ENCODE results near the gene HES1.
"Not testable (repeated sequence)": the region's sequence is repeated elsewhere in the genome, so short reads cannot be mapped to it uniquely, and the experiment has no call there.

The HES1 gene, protein sequence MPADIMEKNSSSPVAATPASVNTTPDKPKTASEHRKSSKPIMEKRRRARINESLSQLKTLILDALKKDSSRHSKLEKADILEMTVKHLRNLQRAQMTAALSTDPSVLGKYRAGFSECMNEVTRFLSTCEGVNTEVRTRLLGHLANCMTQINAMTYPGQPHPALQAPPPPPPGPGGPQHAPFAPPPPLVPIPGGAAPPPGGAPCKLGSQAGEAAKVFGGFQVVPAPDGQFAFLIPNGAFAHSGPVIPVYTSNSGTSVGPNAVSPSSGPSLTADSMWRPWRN
- 0.26 to 0.87 reads per million in 2 donors for total RNA-seq

DNA sequence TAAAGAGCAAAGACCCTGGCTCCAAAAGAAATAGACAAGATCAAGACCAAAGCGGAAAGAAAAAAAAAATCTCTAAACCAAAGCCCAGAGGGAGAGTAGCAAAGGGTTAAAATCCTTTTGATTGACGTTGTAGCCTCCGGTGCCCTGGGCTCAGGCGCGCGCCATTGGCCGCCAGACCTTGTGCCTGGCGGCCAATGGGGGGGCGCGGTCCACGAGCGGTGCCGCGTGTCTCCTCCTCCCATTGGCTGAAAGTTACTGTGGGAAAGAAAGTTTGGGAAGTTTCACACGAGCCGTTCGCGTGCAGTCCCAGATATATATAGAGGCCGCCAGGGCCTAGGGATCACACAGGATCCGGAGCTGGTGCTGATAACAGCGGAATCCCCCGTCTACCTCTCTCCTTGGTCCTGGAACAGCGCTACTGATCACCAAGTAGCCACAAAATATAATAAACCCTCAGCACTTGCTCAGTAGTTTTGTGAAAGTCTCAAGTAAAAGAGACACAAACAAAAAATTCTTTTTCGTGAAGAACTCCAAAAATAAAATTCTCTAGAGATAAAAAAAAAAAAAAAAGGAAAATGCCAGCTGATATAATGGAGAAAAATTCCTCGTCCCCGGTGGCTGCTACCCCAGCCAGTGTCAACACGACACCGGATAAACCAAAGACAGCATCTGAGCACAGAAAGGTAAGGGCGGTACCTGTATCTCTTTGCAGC, at the start of gene HES1:
HES1 (plus strand) TSS at position 343 of the 713 bp plus-strand sequence; CDS start at position 576, 233 bp downstream.
- no peak for DNase-seq

DNA sequence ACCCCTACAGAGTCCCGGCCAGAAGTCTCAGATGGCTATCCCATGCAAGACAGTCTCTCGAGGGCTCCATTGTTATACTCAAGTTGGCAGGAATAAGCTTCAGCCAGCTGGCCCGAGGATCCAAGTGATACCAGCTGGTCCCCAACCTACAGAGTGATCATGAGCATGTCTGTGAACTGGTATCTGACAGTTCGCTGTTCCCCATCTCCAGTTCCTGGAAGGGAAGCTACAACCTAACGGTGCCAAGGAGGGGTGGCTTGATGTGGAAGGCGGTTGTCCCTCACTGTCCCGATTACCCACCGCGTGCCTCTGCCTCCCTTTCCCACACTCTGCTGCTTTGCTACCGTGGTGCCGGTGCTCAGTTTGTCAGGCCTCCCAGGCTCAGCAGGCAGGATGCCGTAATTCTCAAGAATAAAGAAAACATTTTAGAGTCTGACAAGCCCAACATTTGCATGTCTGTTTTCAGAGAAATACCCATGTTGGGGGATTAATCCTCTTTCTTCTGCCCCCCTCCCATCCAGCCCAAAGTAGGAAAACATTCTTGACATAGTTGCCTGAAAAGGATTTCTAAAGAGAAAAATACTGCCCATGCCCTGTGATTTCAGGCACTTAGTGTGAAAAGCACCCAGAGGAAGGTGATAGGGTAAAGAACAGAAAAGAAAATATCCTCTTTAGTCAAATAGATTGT, 49.4 kb upstream of the HES1 start:
- DNase-seq = no peak

DNA sequence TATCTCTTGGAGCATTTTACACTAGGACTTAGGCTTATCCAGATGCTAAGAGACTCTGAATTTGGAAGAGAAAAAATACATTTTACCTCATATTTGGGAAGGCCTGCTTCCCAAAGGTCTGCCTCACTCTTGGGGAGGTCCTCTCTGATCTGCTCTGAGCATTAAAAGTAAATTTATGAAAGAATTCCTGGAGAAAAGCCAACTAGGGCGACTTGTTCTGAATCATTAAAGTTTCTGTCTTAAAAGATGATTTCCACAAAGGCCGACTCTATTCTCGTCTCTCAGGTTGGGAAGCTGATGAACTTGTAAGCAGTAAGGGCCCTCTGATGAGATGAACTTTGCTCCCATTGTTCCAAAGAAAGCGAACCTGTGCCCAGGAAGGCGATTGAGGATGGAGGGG, 48.7 kb upstream of the HES1 start:
- no peak for DNase-seq

DNA sequence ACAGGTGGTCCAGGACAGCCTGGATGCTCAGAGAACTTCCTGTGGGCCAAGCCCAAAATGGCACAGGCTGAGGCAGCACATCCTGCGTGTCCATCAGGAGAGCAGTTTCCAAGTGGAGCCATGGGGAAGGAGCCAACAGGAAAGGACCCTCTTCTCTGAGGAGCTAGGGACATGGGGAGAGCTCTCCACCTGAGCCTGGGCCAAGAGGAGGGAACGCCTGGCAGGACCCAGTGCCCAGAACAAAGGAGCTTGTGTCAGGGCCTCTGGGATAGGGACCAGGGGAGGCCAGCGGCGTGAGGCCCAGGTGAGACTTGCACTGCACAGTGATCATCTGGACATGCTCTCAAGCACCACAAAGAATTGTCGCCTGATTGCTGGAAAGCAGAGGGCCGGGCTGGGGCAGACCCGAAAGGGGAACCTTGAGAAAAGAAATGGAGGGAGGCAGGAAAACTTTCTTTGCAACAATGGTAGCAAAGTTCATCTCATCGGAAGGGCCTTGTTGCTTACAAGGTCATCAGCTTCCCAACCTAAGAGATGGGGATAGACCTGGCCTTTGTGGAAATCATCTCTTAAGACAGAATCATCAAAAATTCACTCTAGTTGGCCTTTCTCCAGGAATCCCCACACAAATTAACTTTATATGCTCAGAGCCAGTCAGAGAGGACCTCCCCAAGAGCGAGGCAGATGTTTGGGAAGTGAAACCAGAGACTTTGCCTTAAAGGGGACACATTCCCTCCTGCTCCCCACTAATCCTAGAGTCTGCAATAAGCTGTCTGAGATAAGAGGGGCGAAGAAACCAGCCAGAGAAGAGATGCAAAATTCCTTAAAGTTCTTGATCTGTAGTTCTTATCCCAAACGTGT, 47.7 kb upstream of the HES1 start:
- DNase-seq = no peak

DNA sequence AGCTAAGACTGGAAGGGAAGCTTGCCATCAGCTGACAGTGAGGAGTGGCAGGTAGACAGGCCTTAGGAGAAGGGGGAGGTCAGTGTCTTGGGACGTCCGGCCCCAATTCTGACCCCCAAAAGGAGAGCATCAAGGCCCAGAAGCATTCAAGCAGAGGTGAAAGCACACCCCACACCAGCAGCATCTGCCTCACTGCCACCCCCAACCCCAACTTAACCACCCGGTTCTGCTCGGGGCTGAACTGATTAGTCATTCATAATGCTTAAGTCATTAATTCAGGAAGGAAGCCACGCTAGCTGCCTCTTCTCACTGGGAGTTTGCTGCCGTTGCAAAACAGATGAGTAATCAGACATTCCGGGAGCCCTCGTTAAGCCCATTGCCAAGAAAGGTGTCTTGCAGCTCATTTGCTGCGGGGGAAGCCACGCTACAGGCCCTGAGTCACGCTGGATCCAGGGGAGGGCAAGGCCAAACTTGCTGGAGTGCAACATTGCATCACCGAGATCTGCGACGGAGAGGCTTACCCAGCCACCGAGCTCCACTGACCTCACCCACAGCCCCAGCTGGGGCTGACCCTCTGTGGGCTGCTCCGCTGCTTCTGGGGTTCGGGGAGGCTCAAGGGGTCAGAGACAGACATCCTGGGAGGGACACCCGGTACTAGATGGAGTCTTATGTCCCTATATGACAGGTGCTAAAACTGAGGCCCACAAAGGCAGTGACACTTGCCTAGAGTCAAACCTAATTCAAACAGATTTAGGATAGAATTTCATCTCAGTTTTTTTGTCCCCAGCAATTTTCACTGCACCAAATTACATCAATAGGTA, 46.4 kb upstream of the HES1 start:
- no peak for DNase-seq

DNA sequence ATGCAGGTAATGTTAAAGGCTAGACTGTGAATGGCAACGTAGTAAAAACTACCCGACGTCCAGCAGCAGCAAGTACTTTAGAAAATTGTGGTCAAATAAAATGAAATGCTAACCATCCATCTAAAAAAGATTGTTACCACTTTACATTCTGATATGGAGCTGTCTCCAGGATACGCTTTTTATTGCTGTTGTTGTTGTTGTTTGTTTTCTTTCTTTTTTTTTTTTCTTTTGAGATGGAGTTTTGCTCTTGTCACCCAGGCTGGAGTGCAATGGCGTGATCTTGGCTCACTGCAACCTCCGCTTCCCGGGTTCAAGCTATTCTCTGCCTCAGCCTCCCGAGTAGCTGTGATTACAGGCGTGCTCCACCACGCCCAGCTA, 45.8 kb upstream of the HES1 start:
- DNase-seq = not testable (repeated sequence)

DNA sequence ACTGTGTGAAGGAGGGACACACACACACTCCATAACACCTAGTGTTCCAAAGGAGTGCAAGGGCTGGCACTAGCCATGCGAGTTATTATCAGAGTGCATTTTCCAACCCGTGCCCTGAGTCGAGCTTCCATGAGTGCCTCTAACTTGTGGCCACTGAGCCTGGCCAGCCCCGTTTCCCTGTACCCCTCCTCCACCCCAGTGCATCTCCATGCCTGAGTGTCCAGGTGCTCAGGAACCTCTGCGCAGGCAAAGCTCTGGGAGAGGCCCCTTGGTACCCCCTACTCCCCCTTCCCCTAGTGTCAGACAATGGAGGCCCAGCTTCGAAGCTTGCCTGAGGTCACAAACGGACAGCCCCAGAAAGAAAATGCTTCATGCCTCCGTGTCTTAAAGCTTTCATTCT, 45.2 kb upstream of the HES1 start:
- DNase-seq = no peak

DNA sequence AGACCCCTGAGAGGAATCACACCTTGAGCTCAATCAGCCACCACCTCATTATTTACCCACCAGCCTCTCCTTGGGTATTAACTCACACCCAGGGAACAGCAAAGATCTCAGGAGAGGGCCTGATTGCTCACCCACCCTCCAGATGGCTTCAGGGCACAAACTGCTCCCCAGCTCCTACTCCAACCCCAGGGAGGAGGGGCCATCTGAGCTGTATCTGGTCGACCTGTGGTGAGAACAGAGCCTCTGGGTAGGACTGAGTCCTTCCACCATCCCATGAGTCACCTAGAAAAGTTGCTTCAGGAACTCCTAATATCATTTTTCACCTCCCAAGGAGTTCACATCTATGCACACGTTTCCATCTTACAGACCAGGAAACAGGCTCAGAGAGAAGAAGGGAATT, 44.8 kb upstream of the HES1 start:
- no peak for DNase-seq

DNA sequence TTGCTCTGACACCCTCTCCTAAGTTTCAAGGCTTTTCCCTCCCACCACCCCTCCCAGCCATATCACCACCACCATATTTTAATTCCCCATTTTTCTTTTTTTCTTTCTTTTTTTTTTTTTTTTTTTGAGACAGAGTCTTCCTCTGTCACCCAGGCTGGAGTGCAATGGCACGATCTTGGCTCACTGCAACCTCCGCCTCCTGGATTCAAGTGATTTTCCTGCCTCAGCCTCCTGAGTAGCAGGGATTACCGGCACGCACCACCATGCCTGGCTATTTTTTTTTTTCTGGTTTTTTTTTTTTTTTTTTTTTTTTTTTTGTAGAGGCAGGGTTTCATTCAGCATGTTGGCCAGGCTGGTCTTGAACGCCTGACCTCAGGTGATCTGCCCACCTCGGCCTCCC, 44.1 kb upstream of the HES1 start:
- DNase-seq = not testable (repeated sequence)

DNA sequence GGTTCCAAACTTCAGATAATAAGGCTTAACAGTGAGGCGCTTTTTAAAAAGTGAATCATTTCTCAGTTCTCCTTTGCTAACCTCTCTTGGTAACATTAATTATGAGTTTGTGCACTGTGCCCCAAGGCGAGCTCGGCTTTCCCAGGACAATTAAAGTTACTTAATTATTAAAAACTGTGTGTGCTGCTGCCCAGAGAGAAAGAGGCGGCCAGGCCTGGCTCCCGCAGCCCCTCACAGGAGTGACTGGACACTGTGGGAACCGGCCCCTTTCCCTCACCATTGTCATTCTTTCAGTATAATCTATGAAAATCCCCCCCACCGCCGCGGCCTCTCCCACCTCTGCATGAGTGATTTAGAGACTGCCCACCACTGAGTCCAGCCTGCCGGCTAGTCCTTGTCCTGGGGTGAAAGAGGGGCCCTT, 43.1 kb upstream of the HES1 start:
- no peak for DNase-seq

DNA sequence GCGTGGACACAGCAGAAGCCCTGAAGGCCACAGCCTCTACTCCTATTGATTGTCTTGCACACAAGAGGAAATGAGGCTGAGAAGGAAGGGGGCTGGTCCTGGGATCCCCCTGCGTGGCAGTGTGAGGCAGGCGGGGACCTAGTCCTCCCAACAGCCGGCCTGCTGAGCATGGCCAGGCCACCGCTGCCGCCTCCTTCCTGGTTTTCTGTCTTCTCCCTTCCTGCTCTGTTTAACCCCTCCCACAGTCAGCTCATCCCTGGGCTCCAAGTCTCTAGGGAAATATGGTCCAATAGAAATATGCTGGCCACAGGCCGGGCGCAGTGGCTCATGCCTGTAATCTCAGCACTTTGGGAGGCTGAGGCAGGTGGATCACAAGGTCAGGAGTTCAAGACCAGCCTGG, 42.1 kb upstream of the HES1 start:
- no peak for DNase-seq

DNA sequence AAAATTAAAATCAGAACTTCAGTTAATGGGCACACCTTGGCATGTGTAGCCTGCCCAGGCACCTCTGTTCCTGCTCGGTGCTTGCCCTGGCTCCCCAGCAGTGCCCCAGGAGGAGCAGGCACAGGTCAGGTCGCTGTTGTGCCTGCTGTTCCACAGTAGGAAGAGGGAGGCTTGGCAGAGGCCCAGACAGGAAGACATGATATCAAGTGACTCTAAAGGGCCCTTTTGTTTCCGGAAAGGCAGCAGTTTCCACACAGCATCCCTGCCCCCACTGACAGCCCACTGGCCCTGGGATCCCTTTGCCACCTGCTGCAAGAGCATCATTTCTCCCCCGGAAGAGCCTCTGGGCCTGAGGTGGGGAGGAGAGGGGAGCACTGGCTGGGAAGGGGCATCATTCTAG, 40.5 kb upstream of the HES1 start:
- no peak for DNase-seq

DNA sequence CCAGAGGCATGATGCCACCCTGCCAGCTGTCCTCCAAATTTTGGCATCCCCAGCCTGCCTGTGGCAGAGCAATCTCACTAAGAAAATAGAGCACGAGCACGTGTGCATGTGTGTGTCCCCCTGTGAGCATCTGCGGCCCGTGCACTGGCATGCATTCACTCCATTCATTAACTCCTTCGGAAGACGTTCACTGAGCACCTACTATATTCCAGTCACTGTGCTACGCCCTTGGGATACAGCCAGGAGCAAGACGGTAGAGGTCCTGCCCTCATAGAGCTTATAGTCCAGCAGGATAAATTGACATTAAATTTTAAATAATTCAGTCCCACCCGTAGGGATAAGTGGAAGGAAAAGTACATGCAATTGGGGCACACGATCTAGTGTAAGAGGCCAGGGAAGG, 40.0 kb upstream of the HES1 start:
- no peak for DNase-seq

DNA sequence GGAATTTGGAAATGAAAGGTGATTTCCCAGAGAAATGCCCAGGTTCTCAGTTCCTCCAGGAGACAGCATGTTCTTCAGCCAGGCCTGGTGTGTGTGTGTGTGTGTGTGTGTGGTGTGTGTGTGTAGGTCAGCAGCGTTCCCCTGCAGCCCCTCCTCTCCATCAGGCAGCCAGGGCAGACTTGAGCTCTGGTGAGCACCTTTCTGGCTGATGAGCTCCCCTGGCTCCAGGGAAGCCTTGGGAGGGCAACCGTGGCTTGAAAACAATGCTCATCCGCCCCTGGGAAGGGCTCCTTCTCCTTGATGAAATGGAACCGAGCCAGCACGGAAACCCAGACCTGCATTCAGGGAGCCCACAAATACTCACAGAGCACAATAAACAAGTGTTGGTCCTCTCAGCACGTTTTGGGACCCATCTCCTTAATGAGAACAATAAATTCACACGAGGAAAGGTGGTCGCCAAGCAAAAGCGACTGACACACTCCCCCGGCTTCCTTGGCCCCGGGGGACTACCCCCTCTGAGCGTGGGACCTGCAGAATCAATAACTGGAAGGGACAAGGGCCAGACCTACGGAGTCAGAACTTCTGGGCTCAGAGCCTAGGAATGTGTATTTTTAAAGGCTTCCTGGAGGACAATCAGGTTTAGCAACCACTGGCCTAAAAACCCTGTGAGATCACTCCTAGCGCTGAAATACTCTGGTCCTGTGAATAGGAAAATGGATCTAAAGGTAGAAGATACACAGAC, 38.6 kb upstream of the HES1 start:
- DNase-seq = no peak

DNA sequence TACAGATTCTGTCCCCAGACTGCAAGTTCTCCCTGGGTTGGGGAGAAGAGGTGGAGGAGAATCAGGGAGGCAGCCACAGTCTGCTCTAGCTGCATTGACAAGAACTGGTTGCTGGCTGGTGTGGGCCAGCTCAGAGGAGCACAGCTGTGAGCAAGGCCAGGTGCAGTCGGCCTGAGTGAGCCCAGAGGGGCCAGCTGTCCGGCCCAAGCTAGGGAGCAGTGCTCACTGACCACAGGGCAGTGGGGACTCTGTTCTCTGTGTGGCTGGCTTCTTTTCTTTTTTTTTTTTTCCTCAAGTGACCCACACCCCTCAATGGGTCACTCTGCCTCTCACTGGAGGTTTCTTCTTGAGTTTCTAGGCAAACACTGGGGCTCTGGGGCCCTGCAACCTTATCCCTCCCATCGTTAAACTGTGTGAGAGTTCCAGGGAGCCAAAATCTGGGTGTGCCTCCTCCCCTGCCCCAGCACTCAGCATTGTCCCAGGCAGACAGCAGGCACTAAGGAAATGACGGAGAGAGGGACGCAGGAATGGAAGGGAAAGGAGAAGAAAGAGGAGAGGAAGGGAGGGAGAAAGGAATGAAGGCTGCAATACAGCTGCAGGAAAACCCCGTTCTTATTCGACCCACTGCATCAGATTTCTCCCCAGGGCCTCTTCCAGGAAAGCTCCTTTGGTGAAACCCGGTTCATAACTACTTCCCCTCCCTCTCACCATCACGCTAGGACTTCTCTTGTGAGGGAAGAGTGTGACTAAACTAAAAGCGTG, 37.7 kb upstream of the HES1 start:
- DNase-seq = no peak

DNA sequence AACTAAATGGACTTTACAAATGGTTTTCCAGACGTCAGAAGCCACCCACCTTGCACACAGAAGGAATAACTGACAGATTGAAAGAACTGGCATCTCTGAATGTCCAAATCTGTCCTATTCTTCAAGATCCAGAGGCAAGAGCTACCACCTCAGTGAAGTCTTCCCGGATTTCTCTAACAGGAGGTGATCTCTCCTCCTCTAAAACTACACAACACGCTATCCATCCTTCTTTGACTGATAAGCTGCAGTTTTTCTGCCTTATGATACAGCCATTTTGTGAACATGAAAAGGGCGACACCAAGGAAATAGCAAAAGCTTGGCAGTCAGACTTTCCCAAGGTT, 37.1 kb upstream of the HES1 start:
- DNase-seq = no peak

DNA sequence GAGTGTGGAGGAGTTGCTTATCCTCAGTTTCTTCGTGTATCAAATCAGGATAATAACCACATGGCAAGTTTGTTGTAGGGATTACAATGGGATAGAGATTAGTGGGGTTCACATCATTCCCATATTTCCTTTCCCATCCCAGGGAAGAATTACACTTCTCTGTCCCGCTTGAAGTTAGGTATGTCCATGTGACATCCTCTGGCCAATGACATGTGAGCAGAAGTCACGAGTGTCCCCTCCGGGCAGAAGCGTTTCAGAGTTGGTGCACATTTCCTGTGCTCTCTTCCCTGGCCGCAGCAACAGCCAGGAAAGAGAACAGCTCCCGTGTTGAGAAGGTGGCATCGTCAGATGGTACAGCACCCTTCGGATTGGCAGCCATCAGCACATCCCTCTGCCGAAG, 36.7 kb upstream of the HES1 start:
- DNase-seq = no peak

DNA sequence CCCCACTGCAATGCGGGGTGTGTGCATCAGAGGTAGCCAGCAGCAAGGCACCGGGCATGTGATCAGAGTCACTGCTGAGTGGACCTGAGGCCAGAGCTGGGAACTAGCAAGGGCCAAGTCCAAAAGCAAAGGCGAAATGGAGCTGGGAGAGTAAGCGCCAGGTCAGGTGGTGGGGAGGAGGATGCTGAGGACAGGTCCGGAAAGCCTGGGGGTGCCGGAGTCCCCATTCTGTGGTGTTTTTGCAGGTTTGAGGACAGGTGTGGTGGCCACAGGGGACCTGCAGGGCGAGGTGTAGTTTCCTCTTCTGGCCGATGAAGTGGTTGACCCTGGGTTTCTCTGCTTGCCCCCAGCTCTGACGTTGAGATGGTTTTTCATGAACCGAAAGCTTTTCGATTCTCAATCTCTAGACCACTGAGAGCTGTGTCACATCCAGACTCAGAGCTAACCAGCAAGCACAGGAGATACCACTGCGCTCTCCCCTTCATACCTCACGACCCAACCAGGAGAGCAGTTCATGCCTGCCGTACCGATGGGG, 35.0 kb upstream of the HES1 start:
- DNase-seq = no peak

DNA sequence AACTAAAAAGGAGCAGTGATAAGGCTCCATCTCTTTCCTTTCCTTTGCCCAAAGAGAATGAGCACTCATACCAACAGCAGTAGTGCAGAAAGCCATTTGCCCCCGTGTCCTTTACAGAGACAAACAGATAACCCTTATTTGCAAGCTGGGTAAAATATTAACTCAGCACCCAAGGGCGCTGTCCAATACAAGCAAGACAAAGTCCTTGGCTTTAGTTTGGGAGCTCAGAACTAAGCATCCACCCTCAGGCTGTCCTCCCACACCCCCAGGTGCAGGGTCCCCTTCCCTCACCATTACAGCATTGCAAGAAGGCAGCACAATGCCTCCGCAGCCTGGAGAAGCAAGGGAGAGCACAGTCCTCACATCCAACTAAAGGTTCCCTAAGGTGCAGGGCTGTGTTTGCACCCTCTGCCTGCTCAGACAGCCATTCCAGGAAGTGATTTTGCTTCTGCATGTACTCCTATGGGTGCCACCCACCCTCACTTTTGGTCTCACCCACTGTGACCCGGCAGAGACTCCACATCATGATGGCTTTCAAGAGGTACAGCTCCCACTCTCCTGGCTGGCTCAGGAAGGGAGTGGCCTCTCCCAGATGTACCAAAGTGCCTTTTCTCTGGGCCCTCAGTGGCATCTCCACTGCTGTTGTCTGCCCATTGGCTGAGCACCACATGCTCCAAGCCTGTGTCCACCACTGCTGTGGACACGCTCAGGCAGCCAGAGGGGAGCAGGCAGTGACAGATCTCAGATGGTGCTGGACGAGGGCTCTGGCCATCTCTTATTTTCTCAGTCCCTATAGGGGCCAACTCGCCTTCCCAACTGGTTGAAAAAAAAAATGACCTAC, 34.1 kb upstream of the HES1 start:
- no peak for DNase-seq

DNA sequence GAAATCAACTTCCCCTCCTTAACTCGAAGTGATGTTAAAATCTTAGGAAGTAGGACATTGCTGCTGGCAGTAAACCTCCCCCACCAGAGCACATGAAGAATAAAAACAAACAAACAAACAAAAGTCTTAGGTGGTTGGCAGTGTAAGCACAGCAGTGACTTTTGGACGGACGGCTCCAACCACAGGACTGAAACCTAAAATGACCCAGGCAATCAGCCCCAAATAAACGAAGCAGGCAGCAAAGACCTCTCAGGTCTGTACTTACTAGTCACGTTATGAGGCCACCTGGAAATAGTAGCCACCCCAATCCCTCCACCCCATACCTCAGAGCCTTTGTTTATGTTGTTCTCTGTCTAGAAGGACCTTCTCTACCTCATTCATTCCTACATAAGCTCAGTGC, 33.5 kb upstream of the HES1 start:
- DNase-seq = no peak
